ENCODE data around the gene TNS2. TPM values are rescaled to one million over a fixed set of nuclear protein-coding genes. Genes with fewer than 3 reads are reported as not detected.

TNS2 gene
- total and polyA plus RNA-seq, 9 of the 15 experiments (the other 6 are each of a cell fraction or from before 2014, with no cell fraction given), result 0.28 to 3.1 (median 1.2) TPM; not detected in 1

DNA sequence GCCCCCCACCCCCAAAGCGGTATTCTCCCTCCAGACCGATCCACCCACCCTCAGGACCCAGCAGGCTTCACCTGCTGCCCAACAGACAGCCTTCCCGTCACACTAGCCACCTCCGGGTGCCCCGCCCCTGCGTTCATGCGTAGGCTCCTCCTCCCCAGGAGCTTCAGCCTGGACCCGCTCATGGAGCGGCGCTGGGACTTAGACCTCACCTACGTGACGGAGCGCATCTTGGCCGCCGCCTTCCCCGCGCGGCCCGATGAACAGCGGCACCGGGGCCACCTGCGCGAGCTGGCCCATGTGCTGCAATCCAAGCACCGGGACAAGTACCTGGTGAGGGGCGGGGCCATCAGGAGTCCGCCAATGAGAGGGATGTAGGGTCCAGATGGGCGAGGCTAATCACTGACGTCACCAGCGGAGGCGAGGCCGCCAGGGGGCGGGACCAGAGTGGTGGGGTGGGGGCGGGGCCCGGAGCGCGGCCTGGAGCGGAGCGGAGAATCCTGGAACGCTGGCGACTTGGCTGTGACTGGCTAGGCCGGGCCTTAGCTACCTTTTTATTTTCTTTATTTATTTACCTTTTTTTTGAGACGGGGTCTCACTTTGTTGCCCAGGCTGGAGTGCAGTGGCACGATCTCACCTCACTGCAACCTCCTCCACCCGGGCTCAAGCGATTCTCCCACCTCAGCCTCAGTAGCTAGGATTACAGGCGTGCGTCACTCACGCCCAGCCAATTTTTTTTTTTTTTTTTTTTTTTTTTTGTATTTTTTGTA, 4.4 kb downstream of the TNS2 start (continued):
- TF ChIP-seq, protein P1, sequence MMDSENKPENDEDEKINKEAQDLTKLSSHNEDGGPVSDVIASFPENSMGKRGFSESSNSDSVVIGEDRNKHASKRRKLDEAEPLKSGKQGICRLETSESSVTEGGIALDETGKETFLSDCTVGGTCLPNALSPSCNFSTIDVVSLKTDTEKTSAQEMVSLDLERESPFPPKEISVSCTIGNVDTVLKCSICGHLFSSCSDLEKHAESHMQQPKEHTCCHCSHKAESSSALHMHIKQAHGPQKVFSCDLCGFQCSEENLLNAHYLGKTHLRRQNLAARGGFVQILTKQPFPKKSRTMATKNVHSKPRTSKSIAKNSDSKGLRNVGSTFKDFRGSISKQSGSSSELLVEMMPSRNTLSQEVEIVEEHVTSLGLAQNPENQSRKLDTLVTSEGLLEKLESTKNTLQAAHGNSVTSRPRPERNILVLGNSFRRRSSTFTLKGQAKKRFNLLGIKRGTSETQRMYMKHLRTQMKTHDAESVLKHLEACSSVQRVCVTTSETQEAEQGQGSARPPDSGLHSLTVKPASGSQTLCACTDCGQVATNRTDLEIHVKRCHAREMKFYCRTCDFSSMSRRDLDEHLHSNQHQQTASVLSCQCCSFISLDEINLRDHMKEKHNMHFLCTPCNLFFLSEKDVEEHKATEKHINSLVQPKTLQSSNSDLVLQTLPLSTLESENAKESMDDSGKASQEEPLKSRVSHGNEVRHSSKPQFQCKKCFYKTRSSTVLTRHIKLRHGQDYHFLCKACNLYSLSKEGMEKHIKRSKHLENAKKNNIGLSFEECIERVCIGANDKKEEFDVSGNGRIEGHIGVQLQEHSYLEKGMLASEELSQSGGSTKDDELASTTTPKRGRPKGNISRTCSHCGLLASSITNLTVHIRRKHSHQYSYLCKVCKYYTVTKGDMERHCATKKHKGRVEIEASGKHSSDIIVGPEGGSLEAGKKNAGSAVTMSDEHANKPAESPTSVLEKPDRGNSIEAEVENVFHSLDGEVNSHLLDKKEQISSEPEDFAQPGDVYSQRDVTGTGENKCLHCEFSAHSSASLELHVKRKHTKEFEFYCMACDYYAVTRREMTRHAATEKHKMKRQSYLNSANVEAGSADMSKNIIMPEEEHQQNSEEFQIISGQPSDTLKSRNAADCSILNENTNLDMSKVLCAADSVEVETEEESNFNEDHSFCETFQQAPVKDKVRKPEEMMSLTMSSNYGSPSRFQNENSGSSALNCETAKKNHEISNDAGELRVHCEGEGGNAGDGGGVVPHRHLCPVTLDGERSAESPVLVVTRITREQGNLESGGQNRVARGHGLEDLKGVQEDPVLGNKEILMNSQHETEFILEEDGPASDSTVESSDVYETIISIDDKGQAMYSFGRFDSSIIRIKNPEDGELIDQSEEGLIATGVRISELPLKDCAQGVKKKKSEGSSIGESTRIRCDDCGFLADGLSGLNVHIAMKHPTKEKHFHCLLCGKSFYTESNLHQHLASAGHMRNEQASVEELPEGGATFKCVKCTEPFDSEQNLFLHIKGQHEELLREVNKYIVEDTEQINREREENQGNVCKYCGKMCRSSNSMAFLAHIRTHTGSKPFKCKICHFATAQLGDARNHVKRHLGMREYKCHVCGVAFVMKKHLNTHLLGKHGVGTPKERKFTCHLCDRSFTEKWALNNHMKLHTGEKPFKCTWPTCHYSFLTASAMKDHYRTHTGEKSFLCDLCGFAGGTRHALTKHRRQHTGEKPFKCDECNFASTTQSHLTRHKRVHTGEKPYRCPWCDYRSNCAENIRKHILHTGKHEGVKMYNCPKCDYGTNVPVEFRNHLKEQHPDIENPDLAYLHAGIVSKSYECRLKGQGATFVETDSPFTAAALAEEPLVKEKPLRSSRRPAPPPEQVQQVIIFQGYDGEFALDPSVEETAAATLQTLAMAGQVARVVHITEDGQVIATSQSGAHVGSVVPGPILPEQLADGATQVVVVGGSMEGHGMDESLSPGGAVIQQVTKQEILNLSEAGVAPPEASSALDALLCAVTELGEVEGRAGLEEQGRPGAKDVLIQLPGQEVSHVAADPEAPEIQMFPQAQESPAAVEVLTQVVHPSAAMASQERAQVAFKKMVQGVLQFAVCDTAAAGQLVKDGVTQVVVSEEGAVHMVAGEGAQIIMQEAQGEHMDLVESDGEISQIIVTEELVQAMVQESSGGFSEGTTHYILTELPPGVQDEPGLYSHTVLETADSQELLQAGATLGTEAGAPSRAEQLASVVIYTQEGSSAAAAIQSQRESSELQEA (IDR thresholded peaks at IDR 0.05; ENCODE audit: low read depth), result 0 out of 2 replicates have a peak, but pooled peaks have one; percentile 14
- TF ChIP-seq ZNF717 (CRISPR knock-in tag; IDR thresholded peaks at IDR 0.05) (no peak), RBM17 (IDR thresholded peaks at IDR 0.05; ENCODE audit: borderline replicate concordance, low read depth, low read length) (no peak), JUNB (CRISPR knock-in tag; conservative IDR thresholded peaks at IDR 0.05) (no peak), SREBF1 (IDR thresholded peaks at IDR 0.05; ENCODE audit: borderline replicate concordance, low read depth, low read length) (no peak), NFE2 (IDR thresholded peaks at IDR 0.05; ENCODE audit: low read depth) (no peak), FOXA1 (IDR thresholded peaks at IDR 0.05; ENCODE audit: borderline replicate concordance) (no peak), HLTF (IDR thresholded peaks at IDR 0.05) (no peak), MCM7 (IDR thresholded peaks at IDR 0.05) (no peak), NR4A1 (CRISPR knock-in tag; IDR thresholded peaks at IDR 0.05) (no peak), NR4A1 (tag; IDR thresholded peaks at IDR 0.05) (no peak), ERF (CRISPR knock-in tag; IDR thresholded peaks at IDR 0.05) (no peak), ZNF76 (CRISPR knock-in tag; IDR thresholded peaks at IDR 0.05; ENCODE audit: borderline replicate concordance) (no peak), SOX6 (IDR thresholded peaks at IDR 0.05) (peak; percentile 16; the same call in 1 of the 2 replicates), ZNF12 (CRISPR knock-in tag; IDR thresholded peaks at IDR 0.05) (no peak), SREBF2 (CRISPR knock-in tag; IDR thresholded peaks at IDR 0.05) (no peak), ZBTB7A (IDR thresholded peaks at IDR 0.05; ENCODE audit: borderline replicate concordance, control insufficient read depth, low read depth, low read length) (no peak), TFAM (CRISPR knock-in tag; conservative IDR thresholded peaks at IDR 0.05) (no peak)
- TF ChIP-seq, protein P2, sequence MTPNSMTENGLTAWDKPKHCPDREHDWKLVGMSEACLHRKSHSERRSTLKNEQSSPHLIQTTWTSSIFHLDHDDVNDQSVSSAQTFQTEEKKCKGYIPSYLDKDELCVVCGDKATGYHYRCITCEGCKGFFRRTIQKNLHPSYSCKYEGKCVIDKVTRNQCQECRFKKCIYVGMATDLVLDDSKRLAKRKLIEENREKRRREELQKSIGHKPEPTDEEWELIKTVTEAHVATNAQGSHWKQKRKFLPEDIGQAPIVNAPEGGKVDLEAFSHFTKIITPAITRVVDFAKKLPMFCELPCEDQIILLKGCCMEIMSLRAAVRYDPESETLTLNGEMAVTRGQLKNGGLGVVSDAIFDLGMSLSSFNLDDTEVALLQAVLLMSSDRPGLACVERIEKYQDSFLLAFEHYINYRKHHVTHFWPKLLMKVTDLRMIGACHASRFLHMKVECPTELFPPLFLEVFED (CRISPR knock-in tag; conservative IDR thresholded peaks at IDR 0.05), result no peak
- TF ChIP-seq, protein P3, sequence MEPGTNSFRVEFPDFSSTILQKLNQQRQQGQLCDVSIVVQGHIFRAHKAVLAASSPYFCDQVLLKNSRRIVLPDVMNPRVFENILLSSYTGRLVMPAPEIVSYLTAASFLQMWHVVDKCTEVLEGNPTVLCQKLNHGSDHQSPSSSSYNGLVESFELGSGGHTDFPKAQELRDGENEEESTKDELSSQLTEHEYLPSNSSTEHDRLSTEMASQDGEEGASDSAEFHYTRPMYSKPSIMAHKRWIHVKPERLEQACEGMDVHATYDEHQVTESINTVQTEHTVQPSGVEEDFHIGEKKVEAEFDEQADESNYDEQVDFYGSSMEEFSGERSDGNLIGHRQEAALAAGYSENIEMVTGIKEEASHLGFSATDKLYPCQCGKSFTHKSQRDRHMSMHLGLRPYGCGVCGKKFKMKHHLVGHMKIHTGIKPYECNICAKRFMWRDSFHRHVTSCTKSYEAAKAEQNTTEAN (CRISPR knock-in tag; IDR thresholded peaks at IDR 0.05), result no peak
